HG03196 (cell line): Measurements from ENCODE around the gene FRAT1.
"Not testable (repeated sequence)": the region's sequence is repeated elsewhere in the genome, so short reads cannot be mapped to it uniquely, and the experiment has no call there.

Experiments used
- ATAC-seq: cut with Tn5 transposase; IDR thresholded peaks from one replicate; pipeline ENCODE4 v1.9.1; 2021; ENCODE audit not compliant: unreplicated experiment

Gene FRAT1, protein sequence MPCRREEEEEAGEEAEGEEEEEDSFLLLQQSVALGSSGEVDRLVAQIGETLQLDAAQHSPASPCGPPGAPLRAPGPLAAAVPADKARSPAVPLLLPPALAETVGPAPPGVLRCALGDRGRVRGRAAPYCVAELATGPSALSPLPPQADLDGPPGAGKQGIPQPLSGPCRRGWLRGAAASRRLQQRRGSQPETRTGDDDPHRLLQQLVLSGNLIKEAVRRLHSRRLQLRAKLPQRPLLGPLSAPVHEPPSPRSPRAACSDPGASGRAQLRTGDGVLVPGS

GRCh38 chr10:97318772-97319651 is at the start of gene FRAT1:
Gene FRAT1 (plus strand): TSS chr10:97319271. CDS start chr10:97319454, 183 bp downstream.
- ATAC-seq, result peak; percentile 69

DNA sequence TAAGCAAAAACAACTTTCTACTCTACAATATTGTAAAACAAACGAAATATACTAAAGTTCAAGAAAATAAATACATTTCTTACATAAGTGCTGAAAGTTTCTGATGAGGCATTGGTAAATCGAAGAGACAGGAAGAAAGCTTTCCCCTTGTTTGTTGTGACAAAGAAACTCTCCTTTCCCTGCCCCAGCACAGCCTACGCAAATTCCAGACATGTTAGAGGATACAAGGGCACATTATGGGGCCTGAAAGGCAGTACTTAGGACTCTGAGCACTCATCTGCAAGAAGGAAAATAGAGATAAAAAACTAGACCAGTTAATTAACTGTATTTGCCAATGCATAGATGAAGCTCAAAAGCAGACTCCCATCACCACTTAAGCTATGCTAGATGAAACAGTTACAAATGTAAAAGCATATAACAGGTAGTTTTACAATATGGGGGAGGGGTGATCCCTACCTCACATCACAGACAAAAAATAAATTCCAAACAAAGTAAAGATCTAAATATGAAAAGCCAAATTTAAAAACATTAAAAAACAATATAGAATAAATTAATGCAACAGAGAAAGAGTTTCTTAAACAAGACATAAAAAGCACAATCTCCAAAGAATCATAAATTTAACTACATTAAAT is 48.4 kb upstream of the FRAT1 start:
- no peak for ATAC-seq

DNA sequence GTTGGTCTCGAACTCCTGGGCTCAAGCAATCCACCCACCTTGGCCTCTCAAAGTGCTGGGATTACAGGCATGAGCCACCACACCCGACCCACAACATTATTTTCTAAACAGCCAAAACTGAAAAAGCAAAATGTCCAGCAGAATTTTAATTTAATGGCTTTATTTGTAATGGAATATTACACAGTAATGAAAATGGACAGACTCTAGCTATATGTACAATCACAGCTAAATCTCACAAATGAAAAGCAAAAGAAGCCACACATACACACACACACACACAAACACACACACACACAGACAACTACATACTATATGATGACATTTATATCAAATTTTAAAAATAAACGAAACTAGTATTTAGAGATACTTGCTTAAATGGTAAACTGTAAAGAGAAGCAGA is 45.4 kb upstream of the FRAT1 start:
- no peak for ATAC-seq

DNA sequence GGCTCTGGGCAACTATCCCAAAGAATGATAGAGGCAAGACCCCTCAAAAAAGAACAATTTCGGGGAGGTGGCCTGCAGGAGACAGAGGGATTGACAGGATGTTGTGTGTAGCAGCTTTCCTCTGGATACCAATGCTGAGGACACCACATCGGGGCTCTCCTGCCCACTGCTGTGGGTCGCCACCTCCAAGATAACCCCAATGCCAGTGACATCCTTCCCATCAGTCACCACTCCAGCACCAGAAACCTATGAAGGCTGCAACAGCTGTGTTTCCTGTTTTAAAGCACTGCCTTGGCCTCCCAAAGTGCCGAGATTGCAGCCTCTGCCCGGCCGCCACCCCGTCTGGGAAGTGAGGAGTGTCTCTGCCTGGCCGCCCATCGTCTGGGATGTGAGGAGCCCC is 44.2 kb upstream of the FRAT1 start:
- no peak for ATAC-seq

DNA sequence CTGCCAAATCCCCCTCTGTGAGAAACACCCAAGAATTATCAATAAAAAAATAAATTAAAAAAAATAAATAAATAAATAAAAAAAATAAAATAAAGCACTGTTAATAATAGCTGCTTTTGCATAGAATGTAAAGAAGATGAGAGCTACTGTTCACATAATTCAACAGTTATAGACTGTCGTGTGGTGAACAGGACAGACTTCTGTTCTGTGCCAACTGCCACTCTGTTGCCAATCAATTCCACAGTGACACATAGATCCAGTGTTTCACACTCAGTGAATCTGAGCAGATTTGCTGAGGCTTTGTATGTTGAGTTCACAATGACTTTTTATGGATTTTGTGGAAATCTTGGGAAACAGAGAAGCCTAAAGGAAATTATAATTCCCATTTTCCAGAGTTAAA is 41.5 kb upstream of the FRAT1 start:
- no peak for ATAC-seq

GRCh38 chr10:97278491-97278989 is 40.5 kb upstream of the FRAT1 start:
- no peak for ATAC-seq

DNA sequence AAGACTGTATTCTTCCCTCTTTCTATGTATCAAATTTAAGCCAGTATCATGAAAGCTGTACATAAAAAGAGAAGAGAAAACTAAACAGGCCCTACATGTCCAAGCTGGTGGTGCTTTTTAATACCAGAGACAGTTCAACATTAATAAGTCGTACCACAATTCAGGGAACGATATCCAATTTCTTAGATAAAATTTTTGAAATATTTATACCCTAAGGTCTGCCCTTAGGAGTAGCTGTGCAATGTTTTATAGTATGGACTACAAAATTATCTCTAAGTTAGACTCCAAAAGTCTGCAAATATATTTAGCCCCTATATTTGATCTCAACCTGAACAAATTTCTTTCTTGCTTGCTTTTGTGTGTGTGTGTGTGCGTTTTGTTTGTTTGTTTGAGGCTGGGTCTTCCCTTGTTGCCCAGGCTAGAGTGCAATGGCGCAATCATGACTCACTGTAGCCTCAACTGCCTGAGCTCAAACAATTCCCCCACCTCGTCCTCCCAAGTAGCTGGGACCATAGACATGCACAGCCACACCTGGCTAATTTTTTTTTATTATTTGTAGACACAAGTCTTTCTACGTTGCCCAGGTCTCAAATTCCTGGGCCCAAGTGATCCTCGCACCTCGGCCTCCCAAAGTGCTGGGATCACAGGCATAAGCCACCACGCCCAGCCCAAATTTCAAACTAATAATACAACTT is 39.8 kb upstream of the FRAT1 start:
- ATAC-seq, result no peak

DNA sequence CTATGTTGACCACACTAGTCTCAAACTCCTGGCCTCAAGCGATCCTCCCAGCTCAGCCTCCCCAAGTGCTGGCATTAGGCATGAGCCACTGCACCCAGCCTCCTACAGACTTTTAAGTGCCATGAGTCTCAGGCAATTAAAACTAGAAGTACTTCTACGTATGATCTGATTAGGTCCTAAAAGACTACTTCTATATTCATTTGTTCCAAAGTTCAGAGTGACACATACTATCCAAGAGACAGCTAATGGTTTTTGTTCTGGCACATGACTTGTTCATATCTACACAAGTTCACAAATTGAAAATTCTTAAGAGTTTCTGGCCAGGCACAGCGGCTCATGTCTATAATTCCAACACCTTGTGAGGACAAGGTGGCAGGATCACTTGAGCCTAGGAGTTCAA is 38.3 kb upstream of the FRAT1 start:
- ATAC-seq, result no peak

GRCh38 chr10:97290076-97290475 is 29.0 kb upstream of the FRAT1 start:
- ATAC-seq, result not testable (repeated sequence)

DNA sequence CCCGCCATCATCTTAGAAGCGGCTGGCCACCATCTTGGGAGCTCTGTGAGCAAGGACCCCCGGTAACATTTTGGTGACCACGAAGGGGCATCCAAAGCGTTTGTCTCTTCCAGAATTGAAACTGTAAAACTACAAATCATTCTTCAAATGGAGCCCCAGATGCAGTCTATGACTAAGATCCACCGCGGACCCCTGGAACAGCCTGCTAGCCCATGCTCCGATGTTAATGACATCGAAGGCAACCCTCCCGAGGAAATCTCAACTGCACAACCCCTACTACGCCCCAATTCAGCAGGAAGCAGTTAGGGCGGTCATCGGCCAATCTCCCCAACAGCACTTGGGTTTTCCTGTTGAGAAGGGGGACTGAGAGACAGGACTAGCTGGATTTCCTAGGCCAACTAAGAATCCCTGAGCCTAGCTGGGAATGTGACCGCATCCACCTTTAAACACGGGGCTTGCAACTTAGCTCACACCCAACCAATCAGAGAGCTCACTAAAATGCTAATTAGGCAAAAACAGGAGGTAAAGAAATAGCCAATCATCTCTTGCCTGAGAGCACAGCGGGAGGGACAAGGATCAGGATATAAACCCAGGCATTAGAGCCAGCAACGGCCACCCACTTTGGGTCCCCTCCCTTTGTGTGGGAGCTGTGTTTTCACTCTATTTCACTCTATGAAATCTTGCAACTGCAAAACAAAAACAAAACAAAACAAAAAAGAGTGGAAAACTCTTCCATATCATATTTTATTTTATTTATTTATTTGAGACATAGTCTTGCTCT is 28.3 kb upstream of the FRAT1 start:
- not testable (repeated sequence) for ATAC-seq

- no peak for ATAC-seq
These were observed 27.5 kb upstream of the FRAT1 start for GRCh38 chr10:97291357-97292096.

GRCh38 chr10:97292097-97292861 is 26.8 kb upstream of the FRAT1 start, which contains the start of gene ARHGAP19:
Gene ARHGAP19 (minus strand): TSS chr10:97292637. CDS start chr10:97292627, 10 bp downstream.
- ATAC-seq, result peak; percentile 93

DNA sequence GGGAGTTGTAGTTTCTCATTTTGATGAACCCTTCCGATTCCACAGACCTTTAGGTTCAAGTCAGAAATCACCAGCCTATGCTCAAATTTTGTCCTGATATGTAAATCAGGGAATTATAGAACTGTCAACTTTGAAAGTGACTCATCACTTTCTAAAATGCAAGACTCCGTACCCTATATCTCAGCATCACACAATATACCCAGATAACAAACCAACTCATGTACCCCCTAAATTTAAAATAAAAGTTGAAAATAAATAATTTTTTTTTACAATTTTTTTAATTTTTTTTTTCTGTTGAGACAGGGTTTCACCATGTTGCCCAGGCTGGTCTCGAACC is 26.2 kb upstream of the FRAT1 start:
- ATAC-seq, result no peak

GRCh38 chr10:97297556-97298222 is 21.4 kb upstream of the FRAT1 start:
- ATAC-seq, result no peak

DNA sequence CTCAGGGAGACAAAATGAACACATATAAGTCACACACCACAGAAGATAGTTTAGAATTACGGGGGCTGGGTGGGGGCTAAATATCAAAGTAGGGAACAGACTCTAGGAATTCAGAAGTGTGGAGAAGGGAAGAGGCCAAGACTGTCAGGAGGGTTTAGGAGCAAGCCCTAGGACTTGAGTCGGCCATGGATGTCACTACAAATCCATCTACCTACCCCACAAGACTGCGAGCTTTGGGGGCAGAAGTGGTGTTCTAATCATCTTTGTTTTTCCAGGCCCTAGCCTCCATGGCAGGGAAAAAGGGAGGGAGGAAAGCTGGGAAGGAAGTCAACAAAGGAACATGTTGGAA is 20.9 kb upstream of the FRAT1 start:
- no peak for ATAC-seq

GRCh38 chr10:97300980-97301379 is 18.1 kb upstream of the FRAT1 start:
- ATAC-seq, result no peak

GRCh38 chr10:97302088-97302791 is 16.8 kb upstream of the FRAT1 start:
- ATAC-seq, result no peak

GRCh38 chr10:97307441-97307840 is 11.6 kb upstream of the FRAT1 start:
- ATAC-seq, result no peak
